Activated T-helper 2 cell treated with anti-CD3 and anti-CD28 coated beads, Interferon-gamma antibody, Interleukin-2, Interleukin-4, amounts not matched to agents 10 μg/mL and 5 μg/mL and 100 μg/mL, durations not matched to agents 14 hours and 24 hours and 36 hours (primary cell): ENCODE data around the gene TARM1. TPM values are rescaled to one million over a fixed set of nuclear protein-coding genes. Genes with fewer than 3 reads are reported as not detected.

ENCODE experiments used
- DNase-seq: peaks from one replicate; pipeline ENCODE4 v3.0.0; 2021; ENCODE audit warnings: low spot score
- H3K27ac Mint-ChIP-seq: one replicate; pipeline ENCODE4 v1.8.0; 2021; ENCODE audit warnings: mixed read lengths
- H3K27me3 Mint-ChIP-seq: one replicate; pipeline ENCODE4 v1.8.0; 2021; ENCODE audit warnings: low read depth, mixed read lengths
- H3K36me3 Mint-ChIP-seq: one replicate; pipeline ENCODE4 v1.8.0; 2021; ENCODE audit warnings: low read depth, mixed read lengths
- H3K4me1 Mint-ChIP-seq: one replicate; pipeline ENCODE4 v1.8.0; 2021; ENCODE audit warnings: low read depth, mixed read lengths
- H3K4me3 Mint-ChIP-seq: one replicate; pipeline ENCODE4 v1.8.0; 2021; ENCODE audit warnings: low read depth, mild to moderate bottlenecking, moderate library complexity, mixed read lengths
- H3K9me3 Mint-ChIP-seq: one replicate; pipeline ENCODE4 v1.8.0; 2021; ENCODE audit warnings: mixed read lengths
- intact Hi-C: fragments of 100-400 bp; cut with micrococcal nuclease; formaldehyde crosslinking; loops from one replicate; pipeline ENCODE4 v1.15.1; 2023
- total RNA-seq: library from RNA; stranded (reverse); gene quantifications from 2 replicates; pipeline ENCODE4 v1.2.3, GENCODE V29; 2022

TARM1 gene
- total RNA-seq, 1 donor from 2014 or later = not detected

- Mint-ChIP-seq H3K9me3 (peaks cover 4% of the 10 kb centered on the region), H3K27ac (no peak overlapping the region), H3K27me3 (peaks cover 17% of the 10 kb centered on the region), H3K36me3 (no peaks in the 10 kb centered on the region), H3K4me1 (peaks cover 13% of the 10 kb centered on the region), H3K4me3 (peak overlapping the region; percentile 8)
- intact Hi-C loops = no loop called here
- DNase-seq = no peak
These were observed 14.1 kb upstream of the TARM1 start for GRCh38 chr19:54095136-54095858.

- Mint-ChIP-seq H3K27me3 (peaks cover 16% of the 10 kb centered on the region), H3K9me3 (peaks cover 4% of the 10 kb centered on the region), H3K27ac (no peak overlapping the region), H3K36me3 (no peaks in the 10 kb centered on the region), H3K4me3 (no peak overlapping the region), H3K4me1 (peaks cover 13% of the 10 kb centered on the region)
- intact Hi-C loops = no loop called here
- DNase-seq = no peak
These were observed 13.3 kb upstream of the TARM1 start for GRCh38 chr19:54094426-54095000.

GRCh38 chr19:54084410-54084809 lies 3.2 kb upstream of the TARM1 start:
- Mint-ChIP-seq H3K36me3 (no peaks in the 10 kb centered on the region), H3K4me3 (no peak overlapping the region), H3K27me3 (no peaks in the 10 kb centered on the region), H3K9me3 (peaks cover under 1% of the 10 kb centered on the region), H3K4me1 (no peaks in the 10 kb centered on the region), H3K27ac (no peak overlapping the region)
- intact Hi-C loops = no loop called here
- no peak for DNase-seq

- H3K27ac Mint-ChIP-seq = no peak overlapping the region
- intact Hi-C loops = no loop called here
- H3K4me1 Mint-ChIP-seq = no peaks in the 10 kb centered on the region
- no peaks in the 10 kb centered on the region for H3K27me3 Mint-ChIP-seq
- H3K9me3 Mint-ChIP-seq = peaks cover 3% of the 10 kb centered on the region
- DNase-seq = no peak
- no peaks in the 10 kb centered on the region for H3K36me3 Mint-ChIP-seq
- no peak overlapping the region for H3K4me3 Mint-ChIP-seq
These were observed 3.8 kb downstream of the TARM1 start for GRCh38 chr19:54077334-54077733.

GRCh38 chr19:54074851-54075250 lies 6.3 kb downstream of the TARM1 start:
- intact Hi-C loops = no loop called here
- no peak overlapping the region for H3K4me3 Mint-ChIP-seq

GRCh38 chr19:54073829-54074228 lies 7.3 kb downstream of the TARM1 start:
- no peak overlapping the region for H3K4me3 Mint-ChIP-seq
- H3K36me3 Mint-ChIP-seq = no peaks in the 10 kb centered on the region
- no peaks in the 10 kb centered on the region for H3K27me3 Mint-ChIP-seq
- no peak for DNase-seq
- no peaks in the 10 kb centered on the region for H3K9me3 Mint-ChIP-seq
- no peaks in the 10 kb centered on the region for H3K4me1 Mint-ChIP-seq
- H3K27ac Mint-ChIP-seq = no peak overlapping the region
- intact Hi-C loops = no loop called here

More at GRCh38 chr19:54074851-54075250, 6.3 kb downstream of the TARM1 start:
- Mint-ChIP-seq H3K4me1 (no peaks in the 10 kb centered on the region), H3K27ac (no peak overlapping the region), H3K9me3 (peaks cover 3% of the 10 kb centered on the region), H3K36me3 (no peaks in the 10 kb centered on the region), H3K27me3 (no peaks in the 10 kb centered on the region)
- no peak for DNase-seq

GRCh38 chr19:54069470-54069869 lies 11.7 kb downstream of the TARM1 start:
- H3K4me3 Mint-ChIP-seq = no peak overlapping the region
- H3K9me3 Mint-ChIP-seq = no peaks in the 10 kb centered on the region
- intact Hi-C loops = no loop called here
- DNase-seq = no peak
- no peak overlapping the region for H3K27ac Mint-ChIP-seq
- no peaks in the 10 kb centered on the region for H3K27me3 Mint-ChIP-seq
- H3K4me1 Mint-ChIP-seq = no peaks in the 10 kb centered on the region
- no peaks in the 10 kb centered on the region for H3K36me3 Mint-ChIP-seq

GRCh38 chr19:54063350-54064116 lies 17.6 kb downstream of the TARM1 start, which contains the start of gene VSTM1:
TSS of gene VSTM1 (minus strand) at chr19:54063897. CDS start at chr19:54063777, 120 bp downstream.
- DNase-seq = no peak
- no peaks in the 10 kb centered on the region for H3K4me1 Mint-ChIP-seq
- intact Hi-C loops = no loop called here
- no peaks in the 10 kb centered on the region for H3K36me3 Mint-ChIP-seq
- H3K9me3 Mint-ChIP-seq = no peaks in the 10 kb centered on the region
- peaks cover 2% of the 10 kb centered on the region for H3K27me3 Mint-ChIP-seq
- H3K4me3 Mint-ChIP-seq = no peak within 1 kb of the TSS
- no peak within 1 kb of the TSS for H3K27ac Mint-ChIP-seq

GRCh38 chr19:54062643-54063042 lies 18.5 kb downstream of the TARM1 start:
- Mint-ChIP-seq H3K4me3 (no peak overlapping the region), H3K27ac (no peak overlapping the region), H3K27me3 (peaks cover 2% of the 10 kb centered on the region), H3K36me3 (no peaks in the 10 kb centered on the region), H3K4me1 (no peaks in the 10 kb centered on the region), H3K9me3 (no peaks in the 10 kb centered on the region)
- no peak for DNase-seq
- intact Hi-C loops = no loop called here

- intact Hi-C loops = no loop called here
- Mint-ChIP-seq H3K27ac (no peak overlapping the region), H3K4me1 (no peaks in the 10 kb centered on the region), H3K36me3 (no peaks in the 10 kb centered on the region), H3K4me3 (no peak overlapping the region), H3K9me3 (no peaks in the 10 kb centered on the region), H3K27me3 (no peaks in the 10 kb centered on the region)
- DNase-seq = no peak
These were observed 33.5 kb downstream of the TARM1 start for GRCh38 chr19:54047616-54048015.

- no peaks in the 10 kb centered on the region for H3K4me1 Mint-ChIP-seq
- no peak overlapping the region for H3K4me3 Mint-ChIP-seq
- no peaks in the 10 kb centered on the region for H3K27me3 Mint-ChIP-seq
- H3K27ac Mint-ChIP-seq = no peak overlapping the region
- H3K9me3 Mint-ChIP-seq = no peaks in the 10 kb centered on the region
- intact Hi-C loops = no loop called here
- no peaks in the 10 kb centered on the region for H3K36me3 Mint-ChIP-seq
- no peak for DNase-seq
These were observed 35.4 kb downstream of the TARM1 start for GRCh38 chr19:54045771-54046170.

GRCh38 chr19:54042989-54043388 lies 38.2 kb downstream of the TARM1 start:
- Mint-ChIP-seq H3K27ac (no peak overlapping the region), H3K36me3 (no peaks in the 10 kb centered on the region), H3K9me3 (no peaks in the 10 kb centered on the region), H3K27me3 (no peaks in the 10 kb centered on the region), H3K4me1 (no peaks in the 10 kb centered on the region), H3K4me3 (no peak overlapping the region)
- DNase-seq = no peak
- intact Hi-C loops = no loop called here
